GM12878 (cell line): Measurements from ENCODE around the gene NUBPL. TPM values are rescaled to one million over a fixed set of nuclear protein-coding genes. Genes with fewer than 3 reads are reported as not detected.

Experiments used
- CEBPB ChIP-seq, 2 experiments: fragments of 150-350 bp in 1 of 2; IDR thresholded peaks; 2 replicates each; pipeline ENCODE4 v1.6.1; 2012 to 2014; ENCODE audit warnings: low read depth in 2 of 2, low read length in 2 of 2, borderline replicate concordance in 1 of 2, inconsistent platforms in 1 of 2
- CEBPZ ChIP-seq: fragments of 150-350 bp; IDR thresholded peaks from 2 replicates; pipeline ENCODE4 v1.6.1; 2016; ENCODE audit warnings: low read depth, low read length
- E2F8 ChIP-seq: fragments of 450-650 bp; IDR thresholded peaks from 2 replicates; pipeline ENCODE4 v1.6.1; 2018; ENCODE audit warnings: mild to moderate bottlenecking, low read depth, moderate library complexity; ENCODE audit not compliant: partially characterized antibody
- EGR1 ChIP-seq, 2 experiments: IDR thresholded peaks; 1 replicate in 1 of 2; 2 replicates in 1 of 2; pipeline ENCODE4 v1.6.1; 2011 to 2012; ENCODE audit warnings: low read depth in 2 of 2, low read length in 2 of 2, borderline replicate concordance in 1 of 2, mild to moderate bottlenecking in 1 of 2, moderate library complexity in 1 of 2
- IRF4 ChIP-seq: IDR thresholded peaks from 2 replicates; pipeline ENCODE4 v1.6.1; 2011; ENCODE audit warnings: low read depth, low read length
- JUNB ChIP-seq: IDR thresholded peaks from 2 replicates; pipeline ENCODE4 v1.6.1; 2016; ENCODE audit warnings: antibody characterized with exemption, mild to moderate bottlenecking
- NFYA ChIP-seq: IDR thresholded peaks from 2 replicates; pipeline ENCODE4 v1.6.1; 2011; ENCODE audit warnings: low read depth, mild to moderate bottlenecking, low read length, improper control_type of control experiment, borderline replicate concordance
- PAX8 ChIP-seq: fragments of 450-650 bp; IDR thresholded peaks from 2 replicates; pipeline ENCODE4 v1.6.1; 2017; ENCODE audit warnings: mild to moderate bottlenecking, moderate library complexity
- RAD51 ChIP-seq: fragments of 450-650 bp; IDR thresholded peaks from 2 replicates; pipeline ENCODE4 v1.6.1; 2016; ENCODE audit warnings: moderate library complexity, mild to moderate bottlenecking, inconsistent platforms
- RELB ChIP-seq: fragments of 450-650 bp; IDR thresholded peaks from 2 replicates; pipeline ENCODE4 v1.6.1; 2017; ENCODE audit warnings: low read depth, mild to moderate bottlenecking, moderate library complexity
- SMAD1 ChIP-seq: fragments of 450-650 bp; IDR thresholded peaks from 2 replicates; pipeline ENCODE4 v1.6.1; 2018; ENCODE audit warnings: mild to moderate bottlenecking, low read depth; ENCODE audit not compliant: partially characterized antibody
- STAT1 ChIP-seq: fragments of 450-650 bp; conservative IDR thresholded peaks from 2 replicates; pipeline ENCODE4 v1.6.1; 2014; ENCODE audit warnings: antibody characterized with exemption, mild to moderate bottlenecking
- ZNF274 ChIP-seq: IDR thresholded peaks from one replicate; pipeline ENCODE4 v1.8.0; 2011; ENCODE audit not compliant: insufficient read length, insufficient read depth
- polyA plus RNA-seq, 11 experiments: library from polyadenylated mRNA; depleted of rRNA in 4 of 11; unstranded in 6 of 11; stranded (reverse) in 5 of 11; fragments of >200 nt; fragmentation: Nextera tagmentation in 4 of 11; fragmentation: Illumina TruSeq in 1 of 11; extraction: Ambion mirVana in 4 of 11; extraction: Trizol in 1 of 11; gene quantifications; 1 replicate in 1 of 11; 2 replicates in 10 of 11; pipeline versions ENCODE4 v1.2.1 to v1.2.3, GENCODE V29; 2011 to 2016; ENCODE audit warnings: inconsistent platforms in 2 of 11, missing spikeins in 2 of 11, low read depth in 1 of 11
- total RNA-seq, 4 experiments: library from RNA; depleted of rRNA in 3 of 4; stranded (reverse); fragments of >200 nt in 3 of 4; fragmentation: Illumina TruSeq in 1 of 4; extraction: Trizol in 1 of 4; gene quantifications; 2 replicates each; pipeline versions ENCODE4 v1.2.1 to v1.2.3, GENCODE V29; 2013 to 2021

NUBPL gene
- total and polyA plus RNA-seq, 10 of the 15 experiments (the other 5 are each of a cell fraction or from before 2014, with no cell fraction given): 3.4 to 11.6 (median 8.1) TPM

GRCh38 chr14:31879661-31880348 is 318.6 kb downstream of the NUBPL start (continued):
- TF ChIP-seq CEBPZ (no peak), STAT1 (no peak), PAX8 (no peak), ZNF274 (no peak), RELB (no peak), CEBPB (IDR thresholded peaks at IDR 0.05; ENCODE audit: borderline replicate concordance in 1 of 2, low read depth in 2 of 2, low read length in 2 of 2) (no peak), E2F8 (no peak), EGR1 (IDR thresholded peaks at IDR 0.05; ENCODE audit: borderline replicate concordance in 1 of 2, low read depth in 2 of 2, low read length in 2 of 2) (no peak), RAD51 (no peak), NFYA (no peak), JUNB (no peak), SMAD1 (no peak), IRF4 (no peak)
